Measurements from ENCODE around the gene P4HA1.

- TF ChIP-seq, protein P1, sequence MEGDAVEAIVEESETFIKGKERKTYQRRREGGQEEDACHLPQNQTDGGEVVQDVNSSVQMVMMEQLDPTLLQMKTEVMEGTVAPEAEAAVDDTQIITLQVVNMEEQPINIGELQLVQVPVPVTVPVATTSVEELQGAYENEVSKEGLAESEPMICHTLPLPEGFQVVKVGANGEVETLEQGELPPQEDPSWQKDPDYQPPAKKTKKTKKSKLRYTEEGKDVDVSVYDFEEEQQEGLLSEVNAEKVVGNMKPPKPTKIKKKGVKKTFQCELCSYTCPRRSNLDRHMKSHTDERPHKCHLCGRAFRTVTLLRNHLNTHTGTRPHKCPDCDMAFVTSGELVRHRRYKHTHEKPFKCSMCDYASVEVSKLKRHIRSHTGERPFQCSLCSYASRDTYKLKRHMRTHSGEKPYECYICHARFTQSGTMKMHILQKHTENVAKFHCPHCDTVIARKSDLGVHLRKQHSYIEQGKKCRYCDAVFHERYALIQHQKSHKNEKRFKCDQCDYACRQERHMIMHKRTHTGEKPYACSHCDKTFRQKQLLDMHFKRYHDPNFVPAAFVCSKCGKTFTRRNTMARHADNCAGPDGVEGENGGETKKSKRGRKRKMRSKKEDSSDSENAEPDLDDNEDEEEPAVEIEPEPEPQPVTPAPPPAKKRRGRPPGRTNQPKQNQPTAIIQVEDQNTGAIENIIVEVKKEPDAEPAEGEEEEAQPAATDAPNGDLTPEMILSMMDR (IDR thresholded peaks at IDR 0.05) = no peak
- no peak for TF ChIP-seq POLR2A (IDR thresholded peaks at IDR 0.05)
Measured at GRCh38 chr10:73136627-73137026, 40.0 kb upstream of the P4HA1 start.
